NCI-H526 (cell line): ENCODE measurements around the gene ABCA5.
"Not testable (repeated sequence)": the region's sequence is repeated elsewhere in the genome, so short reads cannot be mapped to it uniquely, and the experiment has no call there.

ENCODE experiments used
- DNase-seq, 2 experiments: peaks; one replicate each; lab custom pipeline; 2025; lab: John Stamatoyannopoulos, UW

Gene ABCA5

DNA sequence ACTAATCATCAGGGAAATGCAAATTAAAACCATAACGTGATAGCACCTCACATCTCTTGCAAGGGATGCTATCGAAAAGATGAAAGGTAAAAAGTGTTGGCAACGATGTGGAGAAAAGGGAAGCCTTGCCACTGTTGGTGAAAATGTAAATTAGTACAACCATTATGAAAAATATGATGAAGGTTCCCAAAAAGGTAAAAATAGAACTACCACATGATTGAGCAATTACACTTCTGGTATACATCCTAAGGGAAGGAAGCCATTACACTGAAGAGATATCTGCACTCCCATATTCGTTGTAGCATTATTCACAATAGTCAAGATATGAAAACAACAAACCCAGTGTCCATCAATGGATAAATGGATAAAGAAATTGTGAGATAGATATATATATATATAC is 119.8 kb downstream of the ABCA5 start:
- DNase-seq: no peak

DNA sequence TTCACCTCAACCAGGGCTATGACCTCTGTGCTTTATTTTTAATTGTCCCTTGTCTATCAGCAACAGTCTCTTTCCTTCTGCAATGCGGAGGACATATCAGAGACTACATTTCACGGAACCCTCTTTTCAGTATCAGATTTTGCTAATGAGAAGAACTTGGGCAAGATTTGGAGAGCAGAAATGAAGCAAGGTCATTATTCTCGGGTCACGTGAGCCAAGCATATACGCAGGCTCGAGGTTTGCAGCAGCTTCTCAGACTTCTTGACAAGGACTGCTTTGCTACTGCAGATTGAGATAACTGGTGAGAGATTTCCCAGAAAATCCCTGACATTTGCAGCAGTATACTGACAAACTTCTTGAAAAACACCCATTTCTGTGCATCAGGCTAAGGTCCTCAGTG is 128.7 kb downstream of the ABCA5 start:
- DNase-seq: no peak

DNA sequence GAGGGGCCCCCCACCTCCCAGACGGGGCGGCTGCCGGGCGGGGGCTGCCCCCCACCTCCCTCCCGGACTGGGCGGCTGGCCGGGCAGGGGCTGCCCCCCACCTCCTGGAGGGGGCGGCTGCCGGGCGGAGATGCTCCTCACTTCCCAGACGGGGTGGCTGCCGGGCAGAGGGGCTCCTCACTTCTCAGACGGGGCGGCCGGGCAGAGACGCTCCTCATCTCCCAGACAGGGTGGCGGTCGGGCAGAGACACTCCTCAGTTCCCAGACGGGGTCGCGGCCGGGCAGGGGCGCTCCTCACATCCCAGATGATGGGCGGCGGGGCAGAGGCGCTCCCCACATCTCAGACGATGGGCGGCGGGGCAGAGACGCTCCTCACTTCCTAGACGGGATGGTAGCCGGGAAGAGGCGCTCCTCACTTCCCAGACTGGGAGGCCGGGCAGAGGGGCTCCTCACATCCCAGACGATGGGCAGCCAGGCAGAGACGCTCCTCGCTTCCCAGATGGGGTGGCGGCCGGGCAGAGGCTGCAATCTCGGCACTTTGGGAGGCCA is 130.8 kb downstream of the ABCA5 start:
- not testable (repeated sequence) for DNase-seq
